Thyroid gland (tissue), 4 donors: ENCODE data around the gene GPC6.

Experiments used
- CTCF ChIP-seq, 6 experiments: fragments of 200-600 bp in 3 of 6; fragments of 450-650 bp in 3 of 6; sonication (generic) in 3 of 6; IDR thresholded peaks; one replicate each; pipeline ENCODE4 v1.5.1; 2016 to 2019; ENCODE audit warnings: antibody characterized with exemption in 6 of 6, mild to moderate bottlenecking in 2 of 6, inconsistent platforms in 1 of 6, moderate library complexity in 1 of 6
- POLR2A ChIP-seq, 2 donors: fragments of 450-650 bp; IDR thresholded peaks; one replicate each; pipeline ENCODE4 v1.6.1; 2017; ENCODE audit warnings: antibody characterized with exemption in 2 of 2, mild to moderate bottlenecking in 2 of 2, moderate library complexity in 1 of 2

- no peak for TF ChIP-seq CTCF (IDR thresholded peaks at IDR 0.05)
- no peak for TF ChIP-seq POLR2A (IDR thresholded peaks at IDR 0.05)
Measured at GRCh38 chr13:94033830-94034642, 807.4 kb downstream of the GPC6 start.
